ENCODE results near the gene PDE11A.

GRCh38 chr2:177952151-177952550 lies 120.4 kb downstream of the PDE11A start:
- TF ChIP-seq EZH2 (IDR thresholded peaks at IDR 0.05; ENCODE audit: insufficient read depth, poor library complexity, severe bottlenecking) (no peak), EZH2phosphoT487 (IDR thresholded peaks at IDR 0.05; ENCODE audit: insufficient read depth, low read depth) (no peak)

Measured in GM23248 (cell line).